GF-D8 (cell line): ENCODE measurements around the gene ECI1.
A peak's percentile ranks its signal among the peaks of the same experiment; 100 is the strongest.
"Not testable (repeated sequence)": the region's sequence is repeated elsewhere in the genome, so short reads cannot be mapped to it uniquely, and the experiment has no call there.

ENCODE experiments used
- DNase-seq: peaks from one replicate; lab custom pipeline; 2025; lab: John Stamatoyannopoulos, UW

Gene ECI1

DNA sequence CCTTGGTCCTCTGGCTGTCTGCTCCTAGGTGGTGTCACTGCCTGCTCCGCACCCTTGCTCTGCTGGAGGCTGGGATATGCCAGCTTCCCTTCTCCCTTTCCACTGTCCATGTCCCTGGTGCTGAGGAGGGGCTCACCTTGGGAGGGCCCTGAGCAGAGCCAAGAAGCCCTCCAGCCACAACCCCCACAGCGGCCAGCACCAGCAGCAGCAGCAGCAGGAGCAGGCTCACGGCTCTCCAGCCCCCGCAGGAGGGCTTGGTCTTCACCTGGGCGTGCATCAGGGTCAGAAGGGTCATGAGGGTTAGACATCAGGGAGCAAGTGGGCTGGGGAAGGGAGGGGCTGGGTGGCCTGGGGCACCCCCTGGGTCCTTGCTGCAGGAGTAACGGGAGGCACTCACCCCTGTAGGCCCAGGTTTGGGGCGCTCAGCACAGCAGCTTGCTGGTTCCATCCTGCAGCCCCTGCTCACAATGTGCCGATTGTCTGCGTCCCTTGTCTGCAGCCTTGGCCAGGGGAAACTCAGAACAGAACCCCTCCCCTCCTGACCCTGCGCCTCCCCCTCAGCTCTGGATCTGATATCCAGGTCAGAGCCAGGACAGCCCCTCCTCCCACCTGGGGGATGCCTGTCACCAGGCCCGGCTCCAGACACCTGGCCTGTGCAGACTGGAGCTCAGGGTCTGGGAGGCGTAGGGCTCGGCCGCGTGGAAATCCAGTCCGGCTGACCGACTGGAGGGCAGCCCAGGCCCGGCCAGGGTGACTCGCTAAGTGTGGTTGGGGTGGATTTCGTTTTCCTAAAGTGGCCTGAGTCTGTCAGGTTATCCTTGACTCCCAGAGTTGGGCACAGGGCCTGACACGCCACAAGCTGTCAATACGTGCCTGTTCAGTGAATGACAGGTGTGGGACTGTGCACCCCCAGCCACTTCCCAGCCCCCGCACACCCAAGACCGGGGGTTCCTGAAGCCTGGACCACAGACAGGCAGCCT lies 40.7 kb downstream of the ECI1 start, which contains the start of gene BRICD5:
Gene BRICD5 (minus strand): TSS at position 478 of the 980 bp plus-strand sequence. CDS start 30 bp downstream, at position 448.
- DNase-seq, result no peak

- no peak for DNase-seq
These were observed 41.4 kb downstream of the ECI1 start for GRCh38 chr16:2210009-2210332.

- DNase-seq, result no peak
These were observed 42.0 kb downstream of the ECI1 start for GRCh38 chr16:2209258-2210008.

DNA sequence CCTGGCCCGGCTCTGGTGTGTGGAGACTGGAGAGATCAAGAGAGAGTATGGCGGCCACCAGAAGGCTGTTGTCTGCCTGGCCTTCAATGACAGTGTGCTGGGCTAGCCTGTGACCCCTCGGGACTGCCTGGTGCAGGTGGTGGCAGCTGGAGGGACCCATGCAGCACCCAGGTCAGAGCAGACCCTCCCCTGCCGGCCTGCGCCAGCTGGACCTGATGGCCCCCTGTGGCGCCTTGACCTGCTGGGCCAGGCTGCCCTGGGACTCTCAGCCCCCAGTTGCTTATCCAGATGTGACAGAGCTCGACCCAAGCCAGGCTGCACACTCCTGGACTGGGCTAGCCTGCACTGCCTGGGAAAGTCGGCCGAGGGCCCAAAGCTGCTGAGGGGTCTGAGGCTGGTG lies 42.6 kb downstream of the ECI1 start:
- no peak for DNase-seq

DNA sequence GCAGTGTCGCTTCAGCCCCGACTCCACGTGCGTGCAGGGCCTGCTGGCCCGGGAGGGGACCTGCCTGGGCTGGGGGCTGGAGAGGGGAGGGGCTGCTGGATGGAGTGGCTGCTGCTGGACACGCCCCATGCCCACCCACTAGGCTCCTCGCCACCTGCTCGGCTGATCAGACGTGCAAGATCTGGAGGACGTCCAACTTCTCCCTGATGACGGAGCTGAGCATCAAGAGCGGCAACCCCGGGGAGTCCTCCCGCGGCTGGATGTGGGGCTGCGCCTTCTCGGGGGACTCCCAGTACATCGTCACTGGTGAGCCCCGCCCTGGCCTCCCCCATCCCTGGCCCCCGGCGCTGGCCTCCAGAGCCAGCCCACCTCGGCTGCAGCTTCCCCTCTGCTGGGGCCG lies 43.1 kb downstream of the ECI1 start:
- DNase-seq, result no peak

- no peak for DNase-seq
These were observed 43.5 kb downstream of the ECI1 start for GRCh38 chr16:2207872-2208271.

DNA sequence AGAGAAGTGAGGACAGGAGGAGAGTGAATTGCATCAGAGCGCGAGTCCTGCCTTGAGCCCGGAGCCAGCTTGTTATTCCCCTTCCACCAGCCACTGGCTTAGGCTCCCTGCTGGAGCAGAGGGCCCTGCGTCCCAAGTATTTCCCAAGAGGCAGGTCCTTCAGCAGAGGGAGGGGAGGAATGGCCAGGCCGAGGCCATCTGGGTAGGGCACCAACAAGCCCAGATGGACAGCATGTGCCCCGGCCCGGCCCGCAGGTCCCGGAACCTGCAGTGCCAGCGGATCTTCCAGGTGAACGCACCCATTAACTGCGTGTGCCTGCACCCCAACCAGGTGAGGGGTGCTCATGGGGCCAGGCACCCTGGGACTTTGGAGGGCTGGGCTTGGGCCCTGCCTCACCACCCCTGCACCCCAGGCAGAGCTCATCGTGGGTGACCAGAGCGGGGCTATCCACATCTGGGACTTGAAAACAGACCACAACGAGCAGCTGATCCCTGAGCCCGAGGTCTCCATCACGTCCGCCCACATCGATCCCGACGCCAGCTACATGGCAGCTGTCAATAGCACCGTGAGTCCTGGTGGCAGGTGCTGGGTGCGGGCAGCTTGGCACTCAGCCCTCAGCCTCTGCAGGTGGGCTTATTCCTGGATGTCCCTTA lies 44.5 kb downstream of the ECI1 start:
- DNase-seq, result no peak

- DNase-seq, result peak; percentile 9
These were observed 45.0 kb downstream of the ECI1 start for GRCh38 chr16:2206420-2206779.

- no peak for DNase-seq
These were observed 45.4 kb downstream of the ECI1 start for GRCh38 chr16:2205967-2206313.

DNA sequence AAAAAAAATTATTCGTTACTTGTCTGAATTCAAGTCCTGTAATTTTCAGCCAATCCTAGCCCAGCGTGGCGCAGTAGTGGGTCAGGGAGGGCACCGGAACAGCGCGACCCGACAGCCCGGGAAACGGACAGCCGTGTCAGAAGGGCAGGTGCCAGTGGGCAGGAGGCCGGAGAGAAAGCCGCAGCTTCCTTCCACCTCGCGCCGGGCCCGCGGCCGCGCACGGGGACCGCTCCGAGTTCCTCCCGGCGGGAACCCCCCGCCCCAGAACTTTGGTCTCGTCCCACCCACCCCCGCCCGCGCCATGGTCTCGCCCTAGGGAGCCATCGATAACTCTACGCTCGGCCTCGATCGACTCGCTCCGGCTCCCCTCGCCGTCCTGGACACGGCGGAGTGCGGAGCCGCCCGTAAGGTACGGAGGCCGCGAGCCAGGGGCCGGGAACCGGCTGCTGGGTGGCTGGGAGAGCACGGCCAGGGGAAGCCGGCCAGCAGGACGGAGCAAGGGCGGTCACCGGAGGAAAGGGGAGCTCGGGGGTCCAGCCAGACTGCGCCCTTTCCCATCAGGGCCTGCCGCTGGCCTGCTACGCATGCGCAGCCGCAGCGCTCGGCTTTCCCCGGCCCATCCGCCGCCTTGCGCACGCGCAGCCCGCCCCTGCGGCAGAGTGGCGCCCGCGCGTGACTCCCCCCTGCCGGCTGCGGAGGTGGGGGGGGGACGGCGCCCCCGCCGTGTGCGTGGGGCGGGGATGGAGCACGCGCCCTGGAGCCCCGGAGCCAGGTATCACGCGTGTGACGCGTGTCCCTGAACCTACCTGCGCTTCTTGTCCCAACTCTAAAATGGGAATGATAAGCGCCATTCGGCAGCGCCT lies 46.1 kb downstream of the ECI1 start, which contains the start of gene MLST8:
Gene MLST8 (plus strand): TSS at position 351 of the 863 bp plus-strand sequence. CDS start 632 bp downstream, outside the sequence.
- DNase-seq, result peak; percentile 73

- DNase-seq, result peak; percentile 57
These were observed 46.8 kb downstream of the ECI1 start for GRCh38 chr16:2204416-2205103.

GRCh38 chr16:2203119-2203688 lies 48.2 kb downstream of the ECI1 start:
- not testable (repeated sequence) for DNase-seq

GRCh38 chr16:2200313-2200712 lies 51.1 kb downstream of the ECI1 start:
- no peak for DNase-seq

- DNase-seq, result no peak
These were observed 51.7 kb downstream of the ECI1 start for GRCh38 chr16:2199621-2200139.

DNA sequence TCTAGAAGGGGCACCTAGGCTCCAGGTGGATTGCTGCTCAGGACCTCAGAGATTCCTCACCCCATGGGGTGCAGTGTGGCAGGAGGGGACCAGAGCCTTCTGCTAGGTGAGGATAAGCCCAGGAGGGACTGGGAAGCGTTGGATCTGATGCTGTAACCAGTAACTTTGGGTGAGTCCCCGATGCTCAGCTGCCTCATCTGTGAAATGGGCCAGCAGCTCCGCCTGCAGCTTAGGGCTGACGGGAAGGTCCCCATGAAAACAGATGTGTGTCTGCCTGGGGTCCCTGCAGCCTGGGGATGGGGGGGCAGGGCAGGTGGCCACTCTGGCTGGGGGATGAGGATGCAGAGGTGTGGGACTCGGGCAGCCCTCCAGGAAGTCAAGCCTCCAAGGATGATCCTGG lies 52.3 kb downstream of the ECI1 start:
- DNase-seq, result no peak

DNA sequence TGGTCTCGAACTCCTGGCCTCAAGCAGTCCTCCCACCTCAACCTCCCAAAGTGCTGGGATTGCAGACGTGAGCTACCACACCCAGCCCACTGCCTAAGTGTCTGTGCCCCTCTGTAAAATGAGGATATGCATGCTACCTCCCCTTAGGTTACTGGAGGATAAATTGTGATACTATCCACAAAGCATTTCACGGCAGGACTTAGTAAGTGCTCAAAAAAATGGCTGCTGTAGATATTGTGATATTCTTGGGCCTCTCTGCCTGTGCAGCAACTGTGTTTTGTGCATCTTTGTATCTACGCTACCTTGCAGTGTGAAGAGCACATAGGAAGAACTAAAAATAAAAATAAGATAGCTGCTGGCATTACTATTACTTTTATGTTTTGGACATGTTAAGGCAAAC lies 53.1 kb downstream of the ECI1 start:
- no peak for DNase-seq

GRCh38 chr16:2197765-2198164 lies 53.6 kb downstream of the ECI1 start:
- no peak for DNase-seq

DNA sequence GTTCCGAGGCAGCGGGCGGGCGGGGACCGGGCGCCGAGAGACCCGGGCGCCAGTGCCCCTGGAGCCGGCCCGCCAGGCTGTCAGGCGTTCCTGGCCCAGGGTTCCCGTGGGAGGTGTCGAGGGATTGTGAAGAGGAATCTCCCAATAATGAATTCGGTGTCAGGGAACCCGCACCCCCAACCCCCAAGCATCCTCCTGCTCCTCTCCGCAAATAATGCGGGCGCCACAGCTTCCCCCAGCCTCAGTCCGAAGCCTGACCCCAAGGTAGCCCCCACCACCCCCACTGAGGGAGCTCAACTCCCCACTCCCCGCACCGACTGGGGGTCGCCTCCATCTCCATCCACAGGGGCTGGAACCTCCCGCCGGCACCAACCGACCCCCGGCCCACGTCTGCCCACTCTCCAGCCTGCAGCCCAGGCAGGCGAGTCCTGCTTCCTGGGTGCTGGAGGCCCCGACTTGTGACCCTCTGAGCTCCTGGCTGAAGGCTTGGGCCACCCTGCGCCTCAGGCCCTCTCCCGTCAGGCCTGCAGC lies 54.3 kb downstream of the ECI1 start:
- no peak for DNase-seq

DNA sequence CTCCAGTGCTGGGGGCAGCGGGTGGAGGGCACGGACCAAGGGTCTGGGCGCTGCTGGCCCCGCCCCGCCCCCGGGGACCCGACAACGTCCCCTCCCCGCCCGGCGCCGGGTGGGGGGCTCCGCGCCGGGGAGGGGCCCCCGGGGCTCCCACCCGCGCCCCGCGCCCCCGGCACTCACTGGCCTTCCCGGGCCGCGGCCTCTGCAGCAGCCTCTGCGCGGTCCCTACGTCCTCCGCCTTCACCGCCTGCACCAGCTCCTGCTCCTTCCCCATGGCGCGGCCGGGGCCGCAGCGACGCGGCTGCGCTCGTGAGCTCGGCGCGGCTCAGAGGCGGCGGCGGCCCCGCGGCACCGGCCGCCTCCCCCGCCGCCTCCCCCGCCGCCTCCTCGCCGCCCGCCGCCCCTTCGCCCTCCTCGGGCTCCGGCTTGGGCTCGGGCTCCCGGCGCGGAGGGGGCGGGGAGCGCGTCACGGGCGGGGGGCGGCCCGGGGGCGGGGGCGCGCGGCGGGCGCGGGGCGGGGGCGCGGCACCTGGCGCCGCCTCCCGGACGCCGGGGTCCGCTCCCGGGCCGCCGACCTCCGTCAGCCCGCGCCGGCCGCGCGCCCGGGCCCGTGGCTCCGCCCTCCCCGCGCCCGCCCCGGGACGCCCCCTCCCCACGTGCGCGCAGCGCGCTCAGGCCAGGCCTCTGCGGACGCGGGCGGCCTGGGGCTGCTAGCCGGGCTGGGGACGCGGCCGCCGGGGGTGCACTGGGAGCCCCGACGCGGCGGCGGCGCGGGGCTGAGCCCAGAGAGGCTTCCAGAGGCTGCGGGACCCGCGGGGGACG lies 55.0 kb downstream of the ECI1 start, which contains the start of gene CASKIN1:
Gene CASKIN1 (minus strand): TSS at position 444 of the 819 bp plus-strand sequence. CDS start 173 bp downstream, at position 271.
- no peak for DNase-seq
